Esophagus muscularis mucosa (tissue), 4 donors: ENCODE results near the gene ATXN2. TPM values are rescaled to one million over a fixed set of nuclear protein-coding genes. Genes with fewer than 3 reads are reported as not detected.

ENCODE experiments used
- DNase-seq: peaks from one replicate; pipeline ENCODE4 v3.0.0-alpha.2; 2017; ENCODE audit errors: extremely low spot score
- H3K27ac ChIP-seq, 4 donors: fragments of 200-600 bp; sonication (generic); replicated peaks in 1 of 4; 1 replicate in 3 of 4; 2 replicates in 1 of 4; pipeline ENCODE4 v1.5.1; 2016 to 2019; ENCODE audit warnings: mild to moderate bottlenecking in 1 of 4
- H3K27me3 ChIP-seq, 4 donors: fragments of 200-600 bp; sonication (generic); one replicate each; pipeline versions ENCODE4 v1.5.1 to v1.6.0; 2016 to 2019
- H3K36me3 ChIP-seq, 4 donors: fragments of 200-600 bp; sonication (generic); one replicate each; pipeline ENCODE4 v1.5.1; 2016 to 2019
- H3K4me1 ChIP-seq, 4 donors: fragments of 200-600 bp; sonication (generic); one replicate each; pipeline ENCODE4 v1.5.1; 2016 to 2019
- H3K4me3 ChIP-seq, 4 donors: fragments of 200-600 bp; sonication (generic); 1 replicate in 2 of 4; 2 replicates in 2 of 4; pipeline ENCODE4 v1.5.1; 2016 to 2019; ENCODE audit warnings: mild to moderate bottlenecking in 4 of 4, moderate library complexity in 1 of 4
- H3K9me3 ChIP-seq, 4 donors: fragments of 200-600 bp; sonication (generic); 1 replicate in 3 of 4; 2 replicates in 1 of 4; pipeline ENCODE4 v1.5.1; 2016 to 2019
- CTCF ChIP-seq, 3 experiments: fragments of 200-600 bp in 2 of 3; fragments of 450-650 bp in 1 of 3; sonication (generic) in 2 of 3; IDR thresholded peaks; one replicate each; pipeline ENCODE4 v1.5.1; 2017 to 2019; ENCODE audit warnings: antibody characterized with exemption in 3 of 3, mild to moderate bottlenecking in 2 of 3, moderate library complexity in 1 of 3
- EP300 ChIP-seq: sonication (generic); formaldehyde crosslinking; IDR thresholded peaks from one replicate; pipeline ENCODE4 v1.6.1; 2017; ENCODE audit warnings: antibody characterized with exemption
- POLR2A ChIP-seq: fragments of 450-650 bp; IDR thresholded peaks from one replicate; pipeline ENCODE4 v1.6.1; 2017; ENCODE audit warnings: antibody characterized with exemption, moderate library complexity, mild to moderate bottlenecking, low read depth
- POLR2AphosphoS5 ChIP-seq, 2 donors: sonication (generic); formaldehyde crosslinking; IDR thresholded peaks; one replicate each; pipeline ENCODE4 v1.6.1; 2017; ENCODE audit warnings: antibody characterized with exemption in 2 of 2
- WGBS: methylation state at CpG from one replicate; pipeline ENCODE4 v1.1.5; 2018; 5-methylcytosine and 5-hydroxymethylcytosine counted together
- intact Hi-C: fragments of 100-400 bp; cut with DNase I; formaldehyde crosslinking; loops from one replicate; pipeline ENCODE4 v1.15.1; 2023
- total RNA-seq, 4 donors: library from RNA; depleted of rRNA; stranded (reverse); fragments of >200 nt; gene quantifications; one replicate each; pipeline versions ENCODE4 v1.1.0 to v1.2.1, GENCODE V29; 2016

The ATXN2 gene
- total RNA-seq, 4 donors from 2014 or later, result 32.0 to 57.3 (median 52.0) TPM

GRCh38 chr12:111426344-111427185 is 172.6 kb downstream of the ATXN2 start:
- Histone ChIP-seq H3K27me3 (no peaks in the 10 kb centered on the region), H3K36me3 (peaks cover 0 to 7% (median 4%) of the 10 kb centered on the region in 4 donors), H3K4me1 (peaks cover 69 to 85% (median 78%) of the 10 kb centered on the region in 4 donors), H3K9me3 (no peaks in the 10 kb centered on the region), H3K27ac (no peak overlapping the region), H3K4me3 (no peak overlapping the region)
- intact Hi-C loops, result no loop called here
- 85% methylated on average over 11 of the region's 11 CpGs for WGBS
- TF ChIP-seq POLR2A (no peak), CTCF (IDR thresholded peaks at IDR 0.05) (no peak), POLR2AphosphoS5 (IDR thresholded peaks at IDR 0.05) (no peak), EP300 (no peak)
- no peak for DNase-seq

- TF ChIP-seq POLR2A (no peak), CTCF (IDR thresholded peaks at IDR 0.05) (no peak)
- 80% methylated on average over 8 of the region's 8 CpGs for WGBS
- Histone ChIP-seq H3K4me1 (peaks cover 60 to 79% (median 69%) of the 10 kb centered on the region in 4 donors), H3K4me3 (no peak overlapping the region), H3K27me3 (no peaks in the 10 kb centered on the region), H3K27ac (no peak overlapping the region), H3K9me3 (no peaks in the 10 kb centered on the region), H3K36me3 (peaks cover 0 to 16% (median 9%) of the 10 kb centered on the region in 4 donors)
- DNase-seq, result no peak
- intact Hi-C loops, result no loop called here
Observed at GRCh38 chr12:111425655-111426054, 173.5 kb downstream of the ATXN2 start.

- intact Hi-C loops, result no loop called here
- 100% methylated on average over 5 of the region's 6 CpGs for WGBS
- H3K9me3 ChIP-seq, result no peaks in the 10 kb centered on the region
- no peak overlapping the region for H3K4me3 ChIP-seq
- peaks cover 0 to 24% (median 16%) of the 10 kb centered on the region in 4 donors for H3K36me3 ChIP-seq
- no peaks in the 10 kb centered on the region for H3K27me3 ChIP-seq
- no peak for DNase-seq
- no peak overlapping the region for H3K27ac ChIP-seq
- peaks cover 51 to 73% (median 60%) of the 10 kb centered on the region in 4 donors for H3K4me1 ChIP-seq
- TF ChIP-seq CTCF (IDR thresholded peaks at IDR 0.05) (no peak), EP300 (no peak), POLR2AphosphoS5 (IDR thresholded peaks at IDR 0.05) (no peak), POLR2A (no peak)
Observed at GRCh38 chr12:111424793-111425251, 174.3 kb downstream of the ATXN2 start.

GRCh38 chr12:111424189-111424792 is 174.8 kb downstream of the ATXN2 start:
- intact Hi-C loops, result no loop called here
- Histone ChIP-seq H3K36me3 (peaks cover 0 to 30% (median 19%) of the 10 kb centered on the region in 4 donors), H3K27ac (no peak overlapping the region), H3K27me3 (no peaks in the 10 kb centered on the region), H3K4me1 (peaks cover 46 to 67% (median 55%) of the 10 kb centered on the region in 4 donors), H3K4me3 (no peak overlapping the region), H3K9me3 (no peaks in the 10 kb centered on the region)
- WGBS, result 73% methylated on average over 8 of the region's 11 CpGs
- no peak for TF ChIP-seq POLR2AphosphoS5 (IDR thresholded peaks at IDR 0.05)
- no peak for TF ChIP-seq EP300
- TF ChIP-seq CTCF (IDR thresholded peaks at IDR 0.05), result no peak
- no peak for TF ChIP-seq POLR2A
- no peak for DNase-seq
